Activated B cell treated with CpG ODN at 0.5 μM for 24 hours (primary cell): ENCODE results near the gene TEX264. TPM values are rescaled to one million over a fixed set of nuclear protein-coding genes. Genes with fewer than 3 reads are reported as not detected.

ENCODE experiments used
- ATAC-seq: fragments of 200-7000 bp; cut with Tn5 transposase; one replicate; pipeline ENCODE4 v1.10.0; 2021; ENCODE audit warnings: low read depth, mild to moderate bottlenecking, moderate library complexity
- CTCF ChIA-PET: fragments of 350-600 bp; sonication (Branson Sonifier 250); formaldehyde crosslinking; loops from one replicate; lab custom pipeline; 2021; ENCODE audit warnings: antibody characterized with exemption; lab: Charles Lee
- POLR2A ChIA-PET: fragments of 350-600 bp; sonication (Branson Sonifier 250); formaldehyde crosslinking; loops from one replicate; lab custom pipeline; 2021; ENCODE audit warnings: antibody characterized with exemption; lab: Charles Lee
- DNase-seq: peaks from one replicate; pipeline ENCODE4 v3.0.0; 2022
- H3K27ac Mint-ChIP-seq: one replicate; pipeline ENCODE4 v1.8.0; 2020; ENCODE audit warnings: mixed read lengths
- H3K27me3 Mint-ChIP-seq: one replicate; pipeline ENCODE4 v1.8.0; 2021; ENCODE audit warnings: mixed read lengths
- H3K36me3 Mint-ChIP-seq: one replicate; pipeline ENCODE4 v1.8.0; 2021; ENCODE audit warnings: low read depth, mixed read lengths
- H3K4me1 Mint-ChIP-seq: one replicate; pipeline ENCODE4 v1.8.0; 2021; ENCODE audit warnings: mixed read lengths
- H3K4me3 Mint-ChIP-seq: one replicate; pipeline ENCODE4 v1.8.0; 2020; ENCODE audit warnings: mild to moderate bottlenecking, mixed read lengths
- H3K9me3 Mint-ChIP-seq: one replicate; pipeline ENCODE4 v1.8.0; 2020; ENCODE audit warnings: mixed read lengths
- CTCF ChIP-seq: fragments of 200-600 bp; IDR thresholded peaks from one replicate; pipeline ENCODE4 v1.8.0; 2022; ENCODE audit warnings: antibody characterized with exemption, mild to moderate bottlenecking
- intact Hi-C: fragments of 100-400 bp; cut with micrococcal nuclease; formaldehyde crosslinking; loops from one replicate; pipeline ENCODE4 v1.15.1; 2024
- total RNA-seq: library from RNA; stranded (reverse); gene quantifications from 2 replicates; pipeline ENCODE4 v1.2.3, GENCODE V29; 2022

The TEX264 gene
- total RNA-seq, 1 donor from 2014 or later, result 24.4 TPM

- no peak for ATAC-seq
Observed at GRCh38 chr3:51678641-51679040, 7.6 kb downstream of the TEX264 start.

GRCh38 chr3:51679318-51679717 lies 8.3 kb downstream of the TEX264 start:
- H3K4me1 Mint-ChIP-seq, result peaks cover 74% of the 10 kb centered on the region

More at GRCh38 chr3:51678641-51679040, 7.6 kb downstream of the TEX264 start:
- intact Hi-C loops, result no loop called here
- DNase-seq, result no peak
- Mint-ChIP-seq H3K4me1 (peaks cover 80% of the 10 kb centered on the region), H3K9me3 (no peaks in the 10 kb centered on the region), H3K27me3 (no peaks in the 10 kb centered on the region), H3K27ac (peak overlapping the region; percentile 7), H3K4me3 (no peak overlapping the region), H3K36me3 (peaks cover 35% of the 10 kb centered on the region)
- ChIA-PET POLR2A (no interaction called here), CTCF (interaction anchor here (4.3 kb wide), 1 partner anchor 8 kb away, joined by 78 read pairs; the partner anchor contains the start of gene TEX264)
- no peak for TF ChIP-seq CTCF

GRCh38 chr3:51679777-51680176 lies 8.7 kb downstream of the TEX264 start:
- H3K4me3 Mint-ChIP-seq, result no peak overlapping the region
- no peaks in the 10 kb centered on the region for H3K27me3 Mint-ChIP-seq
- peaks cover 39% of the 10 kb centered on the region for H3K36me3 Mint-ChIP-seq
- peaks cover 73% of the 10 kb centered on the region for H3K4me1 Mint-ChIP-seq
- ChIA-PET CTCF (interaction anchor here (3.9 to 4.3 kb wide), 3 partner anchors 9 to 178 kb away, joined by 31 to 114 read pairs (median 78); partner anchors contain the start of genes DCAF1 and TEX264), POLR2A (interaction anchor here (0.5 kb wide), 1 partner anchor 17 kb away, joined by 3 read pairs; no protein-coding TSS in a partner anchor)
- no peaks in the 10 kb centered on the region for H3K9me3 Mint-ChIP-seq
- no peak for ATAC-seq
- peak overlapping the region; percentile 81 for H3K27ac Mint-ChIP-seq
- no peak for DNase-seq
- no peak for TF ChIP-seq CTCF
- intact Hi-C loops, result no loop called here

More at GRCh38 chr3:51679318-51679717, 8.3 kb downstream of the TEX264 start:
- peaks cover 37% of the 10 kb centered on the region for H3K36me3 Mint-ChIP-seq
- TF ChIP-seq CTCF, result no peak
- no peaks in the 10 kb centered on the region for H3K9me3 Mint-ChIP-seq
- no peaks in the 10 kb centered on the region for H3K27me3 Mint-ChIP-seq
- H3K27ac Mint-ChIP-seq, result peak overlapping the region; percentile 81
- ChIA-PET POLR2A (no interaction called here), CTCF (interaction anchor here (0.5 to 4.3 kb wide), 4 partner anchors 9 to 178 kb away, joined by 5 to 114 read pairs (median 54); partner anchors contain the start of genes DCAF1 and TEX264)
- no peak overlapping the region for H3K4me3 Mint-ChIP-seq
- intact Hi-C loops, result no loop called here
- no peak for ATAC-seq
- DNase-seq, result no peak

GRCh38 chr3:51680196-51680595 lies 9.1 kb downstream of the TEX264 start:
- H3K4me3 Mint-ChIP-seq, result no peak overlapping the region

More at GRCh38 chr3:51680196-51680595, 9.1 kb downstream of the TEX264 start:
- Mint-ChIP-seq H3K27me3 (no peaks in the 10 kb centered on the region), H3K4me1 (peaks cover 73% of the 10 kb centered on the region), H3K9me3 (no peaks in the 10 kb centered on the region), H3K27ac (peak overlapping the region; percentile 81), H3K36me3 (peaks cover 39% of the 10 kb centered on the region)
- no peak for TF ChIP-seq CTCF
- ChIA-PET CTCF (interaction anchor here (1.0 to 4.3 kb wide), 4 partner anchors 9 to 291 kb away, joined by 5 to 114 read pairs (median 54); partner anchors contain the start of genes DCAF1 and TEX264), POLR2A (interaction anchor here (0.5 to 0.9 kb wide), 2 partner anchors 17 to 295 kb away, joined by 3 read pairs; partner anchors contain the start of gene MANF)
- intact Hi-C loops, result no loop called here
- no peak for ATAC-seq
- DNase-seq, result no peak
